Esophagus muscularis mucosa (tissue), 4 donors: ENCODE results near the gene SMIM31. TPM values are rescaled to one million over a fixed set of nuclear protein-coding genes. Genes with fewer than 3 reads are reported as not detected.

Source experiments
- DNase-seq: peaks from one replicate; pipeline ENCODE4 v3.0.0-alpha.2; 2017; ENCODE audit errors: extremely low spot score
- H3K27ac ChIP-seq, 4 donors: fragments of 200-600 bp; sonication (generic); replicated peaks in 1 of 4; 1 replicate in 3 of 4; 2 replicates in 1 of 4; pipeline ENCODE4 v1.5.1; 2016 to 2019; ENCODE audit warnings: mild to moderate bottlenecking in 1 of 4
- H3K27me3 ChIP-seq, 4 donors: fragments of 200-600 bp; sonication (generic); one replicate each; pipeline versions ENCODE4 v1.5.1 to v1.6.0; 2016 to 2019
- H3K36me3 ChIP-seq, 4 donors: fragments of 200-600 bp; sonication (generic); one replicate each; pipeline ENCODE4 v1.5.1; 2016 to 2019
- H3K4me1 ChIP-seq, 4 donors: fragments of 200-600 bp; sonication (generic); one replicate each; pipeline ENCODE4 v1.5.1; 2016 to 2019
- H3K4me3 ChIP-seq, 4 donors: fragments of 200-600 bp; sonication (generic); 1 replicate in 2 of 4; 2 replicates in 2 of 4; pipeline ENCODE4 v1.5.1; 2016 to 2019; ENCODE audit warnings: mild to moderate bottlenecking in 4 of 4, moderate library complexity in 1 of 4
- H3K9me3 ChIP-seq, 4 donors: fragments of 200-600 bp; sonication (generic); 1 replicate in 3 of 4; 2 replicates in 1 of 4; pipeline ENCODE4 v1.5.1; 2016 to 2019
- EP300 ChIP-seq: sonication (generic); formaldehyde crosslinking; IDR thresholded peaks from one replicate; pipeline ENCODE4 v1.6.1; 2017; ENCODE audit warnings: antibody characterized with exemption
- POLR2A ChIP-seq: fragments of 450-650 bp; IDR thresholded peaks from one replicate; pipeline ENCODE4 v1.6.1; 2017; ENCODE audit warnings: antibody characterized with exemption, moderate library complexity, mild to moderate bottlenecking, low read depth
- POLR2AphosphoS5 ChIP-seq, 2 donors: sonication (generic); formaldehyde crosslinking; IDR thresholded peaks; one replicate each; pipeline ENCODE4 v1.6.1; 2017; ENCODE audit warnings: antibody characterized with exemption in 2 of 2
- WGBS: methylation state at CpG from one replicate; pipeline ENCODE4 v1.1.5; 2018; 5-methylcytosine and 5-hydroxymethylcytosine counted together
- intact Hi-C: fragments of 100-400 bp; cut with DNase I; formaldehyde crosslinking; loops from one replicate; pipeline ENCODE4 v1.15.1; 2023
- total RNA-seq, 4 donors: library from RNA; depleted of rRNA; stranded (reverse); fragments of >200 nt; gene quantifications; one replicate each; pipeline versions ENCODE4 v1.1.0 to v1.2.1, GENCODE V29; 2016
- TF ChIP-seq, protein P1 (sequence below), 3 experiments: fragments of 200-600 bp in 2 of 3; fragments of 450-650 bp in 1 of 3; sonication (generic) in 2 of 3; IDR thresholded peaks; one replicate each; pipeline ENCODE4 v1.5.1; 2017 to 2019; ENCODE audit warnings: antibody characterized with exemption in 3 of 3, mild to moderate bottlenecking in 2 of 3, moderate library complexity in 1 of 3

Gene SMIM31
- total RNA-seq, 4 donors from 2014 or later: not detected

GRCh38 chr4:164783976-164784375 is 30.0 kb downstream of the SMIM31 start:
- WGBS: 68% methylated on average over 6 of the region's 6 CpGs
- Histone ChIP-seq H3K36me3 (no peaks in the 10 kb centered on the region), H3K9me3 (no peaks in the 10 kb centered on the region), H3K4me3 (no peak overlapping the region), H3K4me1 (no peaks in the 10 kb centered on the region), H3K27ac (no peak overlapping the region), H3K27me3 (no peaks in the 10 kb centered on the region)
- TF ChIP-seq EP300 (no peak), POLR2A (no peak), POLR2AphosphoS5 (IDR thresholded peaks at IDR 0.05) (no peak)
- TF ChIP-seq, protein P1, sequence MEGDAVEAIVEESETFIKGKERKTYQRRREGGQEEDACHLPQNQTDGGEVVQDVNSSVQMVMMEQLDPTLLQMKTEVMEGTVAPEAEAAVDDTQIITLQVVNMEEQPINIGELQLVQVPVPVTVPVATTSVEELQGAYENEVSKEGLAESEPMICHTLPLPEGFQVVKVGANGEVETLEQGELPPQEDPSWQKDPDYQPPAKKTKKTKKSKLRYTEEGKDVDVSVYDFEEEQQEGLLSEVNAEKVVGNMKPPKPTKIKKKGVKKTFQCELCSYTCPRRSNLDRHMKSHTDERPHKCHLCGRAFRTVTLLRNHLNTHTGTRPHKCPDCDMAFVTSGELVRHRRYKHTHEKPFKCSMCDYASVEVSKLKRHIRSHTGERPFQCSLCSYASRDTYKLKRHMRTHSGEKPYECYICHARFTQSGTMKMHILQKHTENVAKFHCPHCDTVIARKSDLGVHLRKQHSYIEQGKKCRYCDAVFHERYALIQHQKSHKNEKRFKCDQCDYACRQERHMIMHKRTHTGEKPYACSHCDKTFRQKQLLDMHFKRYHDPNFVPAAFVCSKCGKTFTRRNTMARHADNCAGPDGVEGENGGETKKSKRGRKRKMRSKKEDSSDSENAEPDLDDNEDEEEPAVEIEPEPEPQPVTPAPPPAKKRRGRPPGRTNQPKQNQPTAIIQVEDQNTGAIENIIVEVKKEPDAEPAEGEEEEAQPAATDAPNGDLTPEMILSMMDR (IDR thresholded peaks at IDR 0.05): no peak
- intact Hi-C loops: no loop called here
- no peak for DNase-seq

DNA sequence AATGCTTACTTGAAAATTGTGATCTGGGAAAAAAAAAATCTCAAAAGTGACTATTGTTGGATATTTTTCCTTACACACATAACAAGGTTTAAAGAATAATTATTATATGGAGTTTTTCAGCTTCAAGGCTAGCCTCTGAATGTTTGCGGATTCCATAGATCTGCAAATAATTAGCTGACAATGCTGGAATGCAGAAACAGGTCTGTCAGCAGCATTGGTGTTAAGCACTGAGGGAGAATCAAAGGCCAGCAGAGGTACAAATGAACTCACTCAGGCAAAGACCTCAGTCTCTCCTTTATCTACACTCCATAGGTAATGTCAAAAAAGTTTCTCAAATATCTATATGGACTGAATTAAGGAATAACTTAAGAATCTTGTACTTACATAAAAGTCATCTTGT is 35.1 kb downstream of the SMIM31 start:
- Histone ChIP-seq H3K9me3 (no peaks in the 10 kb centered on the region), H3K36me3 (no peaks in the 10 kb centered on the region), H3K27me3 (no peaks in the 10 kb centered on the region), H3K4me3 (no peak overlapping the region), H3K27ac (no peak overlapping the region), H3K4me1 (no peaks in the 10 kb centered on the region)
- TF ChIP-seq POLR2AphosphoS5 (IDR thresholded peaks at IDR 0.05) (no peak), EP300 (no peak), POLR2A (no peak)
- TF ChIP-seq, protein P1 (IDR thresholded peaks at IDR 0.05): no peak
- 89% methylated on average over 1 of the region's 1 CpG for WGBS
- intact Hi-C loops: no loop called here
- DNase-seq: no peak

- intact Hi-C loops: no loop called here
- no peaks in the 10 kb centered on the region for H3K4me1 ChIP-seq
- H3K27ac ChIP-seq: no peak overlapping the region
- TF ChIP-seq EP300: no peak
- H3K27me3 ChIP-seq: no peaks in the 10 kb centered on the region
- DNase-seq: no peak
- H3K4me3 ChIP-seq: no peak overlapping the region
- H3K36me3 ChIP-seq: no peaks in the 10 kb centered on the region
- no peaks in the 10 kb centered on the region for H3K9me3 ChIP-seq
Measured at GRCh38 chr4:164790249-164790648, 36.3 kb downstream of the SMIM31 start.

DNA sequence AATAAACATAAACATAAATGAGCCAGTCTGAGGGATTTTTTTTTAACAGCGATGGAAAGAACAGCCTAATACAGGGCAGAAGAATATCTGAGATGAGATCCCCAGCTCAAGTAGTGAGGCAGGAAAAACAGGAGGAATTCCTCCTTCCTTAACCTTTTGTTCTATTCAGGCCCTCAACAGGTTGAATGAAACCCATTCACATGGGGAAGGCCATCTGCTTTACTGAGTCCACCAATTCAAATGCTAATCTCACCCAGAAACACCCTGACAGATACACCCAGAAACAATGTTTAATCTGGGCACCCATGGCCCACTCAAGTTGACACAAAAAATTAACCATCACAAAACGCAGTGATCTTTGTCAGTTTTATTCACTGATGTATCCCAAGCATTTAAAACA is 45.5 kb downstream of the SMIM31 start:
- WGBS: 58% methylated on average over 2 of the region's 2 CpGs
- intact Hi-C loops: no loop called here

DNA sequence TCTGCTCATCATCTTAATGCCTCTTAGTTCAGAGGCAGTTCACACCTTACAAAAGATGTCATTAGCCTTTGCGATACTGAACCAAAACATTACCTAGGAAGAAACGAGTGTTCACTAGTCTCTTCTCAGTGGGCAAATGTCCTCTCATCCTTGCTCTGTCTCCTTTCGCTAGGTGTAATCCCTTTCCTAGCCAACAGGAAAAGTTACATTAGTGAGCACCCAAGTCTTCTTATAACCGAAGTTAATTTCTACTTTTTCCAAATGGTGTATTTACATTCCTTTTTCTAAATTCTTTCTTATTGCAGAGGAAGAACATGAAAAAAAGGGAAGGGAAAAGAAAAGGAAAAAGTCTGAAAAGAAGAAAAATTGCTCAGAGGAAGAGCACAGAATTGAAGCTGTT is 46.9 kb downstream of the SMIM31 start:
- TF ChIP-seq EP300 (no peak), POLR2A (no peak)
- TF ChIP-seq, protein P1 (IDR thresholded peaks at IDR 0.05): no peak
- no peak for DNase-seq
- intact Hi-C loops: no loop called here
- 84% methylated on average over 4 of the region's 4 CpGs for WGBS
- H3K27me3 ChIP-seq: no peaks in the 10 kb centered on the region
- no peak overlapping the region for H3K4me3 ChIP-seq
- H3K27ac ChIP-seq: no peak overlapping the region
- H3K36me3 ChIP-seq: no peaks in the 10 kb centered on the region
- H3K9me3 ChIP-seq: no peaks in the 10 kb centered on the region
- no peaks in the 10 kb centered on the region for H3K4me1 ChIP-seq

More for the DNA sequence above, 45.5 kb downstream of the SMIM31 start:
- Histone ChIP-seq H3K4me3 (no peak overlapping the region), H3K27me3 (no peaks in the 10 kb centered on the region), H3K4me1 (no peaks in the 10 kb centered on the region), H3K9me3 (no peaks in the 10 kb centered on the region), H3K36me3 (no peaks in the 10 kb centered on the region), H3K27ac (no peak overlapping the region)
- DNase-seq: peak; percentile 34
- no peak for TF ChIP-seq POLR2AphosphoS5 (IDR thresholded peaks at IDR 0.05)
- no peak for TF ChIP-seq EP300
- TF ChIP-seq, protein P1 (IDR thresholded peaks at IDR 0.05): no peak
- no peak for TF ChIP-seq POLR2A
